ENCODE results near the gene ABLIM2.

Gene ABLIM2

DNA sequence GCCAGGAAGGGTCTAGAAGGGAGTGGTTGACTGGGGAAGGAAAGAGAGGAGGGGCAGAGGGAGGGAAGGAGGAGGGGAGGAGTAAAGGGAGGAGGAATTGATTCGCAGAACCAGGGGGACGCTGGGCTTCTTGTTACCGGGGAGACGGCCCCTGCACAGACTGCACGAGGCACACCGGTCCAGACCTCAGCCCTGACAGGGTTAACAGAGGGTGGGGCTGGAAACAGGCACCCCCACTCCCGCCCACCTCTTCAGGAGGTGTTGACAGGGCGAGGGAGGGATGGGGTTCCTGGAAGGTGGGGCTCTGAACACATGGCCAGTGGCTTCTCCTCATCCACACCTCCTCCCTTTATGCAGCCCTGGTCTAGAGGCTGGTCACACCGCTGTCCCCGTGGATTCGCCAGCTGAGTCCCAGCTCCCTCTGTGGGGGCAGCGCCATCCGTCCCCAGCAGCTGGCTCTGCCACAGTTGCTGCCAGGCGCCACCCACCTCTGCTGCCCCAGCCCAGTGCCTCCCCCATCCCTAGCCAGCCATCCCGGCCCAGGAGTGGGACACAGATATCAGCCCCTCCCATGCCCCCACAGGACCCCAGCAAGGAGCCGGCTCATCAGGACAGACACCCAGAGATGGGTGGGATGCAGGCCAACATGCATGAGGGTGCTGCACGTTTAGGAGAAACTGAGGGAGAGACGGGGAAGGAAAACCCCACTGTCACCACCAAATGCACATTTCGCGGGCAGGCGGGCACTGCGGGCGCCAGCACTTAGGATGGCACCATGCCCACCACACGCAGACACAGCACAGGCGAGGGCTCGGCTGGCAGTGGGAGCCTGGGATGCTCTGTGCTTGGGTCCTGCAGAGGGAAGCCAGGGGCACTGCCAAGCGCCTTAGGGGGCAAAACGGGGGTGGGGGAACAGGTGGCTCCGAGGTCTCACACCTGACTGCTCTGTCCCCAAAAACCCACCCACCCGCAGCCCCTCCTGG lies 87.6 kb downstream of the ABLIM2 start:
- DNase-seq (ENCODE audit: low read depth in 2 of 2), result no peak

DNA sequence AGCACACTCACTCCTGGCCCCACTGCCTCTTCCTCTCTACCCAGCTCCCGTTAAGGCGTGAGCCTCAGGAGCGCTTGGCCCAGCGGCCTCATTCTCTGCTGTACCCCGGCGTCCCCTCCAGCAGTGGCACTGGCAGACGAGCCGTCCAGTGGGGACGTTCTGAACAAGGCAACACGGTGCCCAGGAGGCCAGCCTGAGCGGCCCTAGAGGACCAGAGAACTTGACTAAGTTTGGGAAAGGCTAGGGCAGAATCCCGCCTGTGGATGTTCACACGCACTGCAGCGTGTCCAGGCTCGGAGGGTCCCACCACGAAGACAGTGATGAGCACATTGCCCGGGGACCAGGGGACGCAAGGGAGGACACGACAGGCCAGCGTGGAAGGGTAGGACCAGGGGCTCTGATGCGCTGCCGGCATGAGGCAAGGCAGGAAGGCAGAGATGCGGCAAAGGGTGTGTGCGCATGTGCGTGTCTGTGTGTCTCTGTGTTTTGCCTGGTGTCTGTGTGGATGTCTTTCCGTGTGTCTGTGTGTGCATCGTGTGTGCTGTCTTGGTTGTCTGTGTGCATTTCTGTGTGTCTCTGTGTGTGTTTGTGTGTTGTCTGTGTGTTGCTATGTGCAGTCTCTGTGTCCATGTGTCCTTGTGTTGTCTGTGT lies 89.4 kb downstream of the ABLIM2 start:
- DNase-seq (ENCODE audit: low read depth in 2 of 2), result no peak

DNA sequence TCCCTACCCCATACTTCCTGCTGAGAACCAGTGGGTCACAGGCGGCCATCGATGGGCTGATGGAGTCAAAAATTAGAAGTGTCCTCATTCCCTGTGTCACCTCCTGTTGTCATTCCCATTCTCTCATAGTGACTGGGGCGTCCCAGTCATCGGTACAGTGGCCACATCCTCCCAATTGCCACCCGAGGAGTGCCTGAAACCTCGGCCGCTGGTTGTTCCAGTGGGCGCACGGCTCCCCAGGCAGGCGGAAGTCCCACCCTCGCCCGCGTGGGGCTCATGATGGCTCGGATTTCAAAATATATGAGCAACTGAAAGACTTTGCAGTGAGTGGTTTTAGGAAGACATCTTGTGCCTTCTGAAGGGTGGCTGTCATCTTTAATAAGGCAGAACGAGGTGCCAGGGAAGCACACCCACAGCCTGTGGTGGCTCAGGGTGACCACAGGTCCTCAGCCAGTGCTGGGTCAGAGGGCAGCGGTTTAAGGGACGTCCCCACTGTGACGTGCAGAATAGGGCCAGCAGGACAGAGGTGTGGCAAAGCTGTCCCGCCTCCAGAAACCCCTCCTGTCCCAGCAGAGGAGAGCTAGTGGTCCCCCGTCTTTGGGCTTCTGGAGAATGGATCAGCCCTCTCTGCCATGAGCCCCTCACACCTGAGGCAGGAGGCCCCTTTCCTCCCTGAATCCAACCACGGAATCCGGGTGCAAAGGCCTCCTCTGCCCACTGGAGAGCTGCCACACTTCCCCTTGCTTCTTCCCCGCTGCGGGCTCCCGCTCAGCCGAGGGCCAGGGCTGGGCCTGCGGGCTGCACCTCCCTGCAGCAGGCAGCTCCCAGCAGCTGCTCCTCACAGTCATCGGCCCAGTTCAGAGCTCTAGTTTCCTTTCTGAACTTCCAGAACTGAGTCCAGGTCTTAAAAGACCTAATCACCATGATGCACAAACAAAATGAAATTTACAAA lies 90.4 kb downstream of the ABLIM2 start:
- no peak for DNase-seq (ENCODE audit: low read depth in 2 of 2)

DNA sequence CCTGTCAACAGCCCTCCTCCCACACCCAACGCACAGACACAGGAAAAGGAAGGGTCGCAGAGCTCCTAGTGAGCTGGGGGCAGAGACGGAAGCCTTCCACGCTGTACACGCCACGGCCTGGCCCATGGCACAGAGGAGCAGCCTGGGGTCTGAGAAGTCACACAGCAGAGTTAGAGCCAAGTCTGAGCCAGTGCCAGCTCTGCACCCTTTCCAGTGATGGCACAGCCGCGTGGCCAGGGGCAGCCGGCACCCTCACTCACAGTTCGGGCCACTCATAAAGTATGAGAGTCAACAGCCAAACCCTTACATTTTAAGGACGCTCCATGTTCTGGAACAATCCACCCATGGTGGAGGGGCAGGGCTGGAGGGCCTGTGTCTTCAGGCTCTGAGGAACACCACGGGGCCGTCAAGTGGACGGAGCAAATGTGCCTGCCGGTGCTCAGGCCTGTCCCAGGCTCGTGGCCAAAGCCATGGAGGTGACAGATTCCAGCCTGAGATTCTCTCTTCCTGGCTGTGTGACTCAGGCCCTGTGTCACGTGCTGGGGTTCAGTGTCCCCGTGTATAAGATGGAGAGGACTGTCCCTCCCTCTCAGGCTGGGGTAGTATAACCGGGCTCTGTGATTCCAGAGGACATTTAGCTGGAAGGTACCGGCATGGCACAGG lies 91.2 kb downstream of the ABLIM2 start:
- DNase-seq (ENCODE audit: low read depth in 2 of 2), result no peak

DNA sequence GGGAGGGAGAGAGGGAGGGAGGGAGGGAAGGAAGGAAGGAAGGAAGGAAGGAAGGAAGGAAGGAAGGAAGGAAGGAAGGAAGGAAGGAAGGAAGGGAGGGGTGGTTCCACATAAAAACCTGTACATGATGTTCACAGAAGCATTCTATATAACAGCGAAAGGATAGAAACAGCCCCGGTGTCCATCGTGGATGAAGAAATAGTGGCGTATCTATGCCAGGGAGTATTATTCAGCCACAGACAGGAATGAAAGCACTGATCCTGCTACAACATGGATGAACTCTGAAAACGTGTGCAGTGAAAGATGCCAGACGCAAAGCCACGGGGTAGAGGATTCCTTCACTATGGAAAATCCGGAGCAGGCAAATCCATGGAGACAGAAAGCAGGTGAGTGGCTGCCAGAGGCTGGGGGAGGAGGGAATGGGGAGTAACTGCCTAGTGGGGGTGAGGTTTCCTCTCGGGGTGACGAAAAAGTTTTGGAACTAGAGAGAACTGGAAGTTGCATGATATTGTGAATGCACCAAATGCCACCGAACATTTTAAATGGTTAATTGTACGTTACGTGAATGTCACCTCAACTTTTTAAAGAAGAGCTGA lies 92.2 kb downstream of the ABLIM2 start:
- no peak for DNase-seq (ENCODE audit: low read depth in 2 of 2)

DNA sequence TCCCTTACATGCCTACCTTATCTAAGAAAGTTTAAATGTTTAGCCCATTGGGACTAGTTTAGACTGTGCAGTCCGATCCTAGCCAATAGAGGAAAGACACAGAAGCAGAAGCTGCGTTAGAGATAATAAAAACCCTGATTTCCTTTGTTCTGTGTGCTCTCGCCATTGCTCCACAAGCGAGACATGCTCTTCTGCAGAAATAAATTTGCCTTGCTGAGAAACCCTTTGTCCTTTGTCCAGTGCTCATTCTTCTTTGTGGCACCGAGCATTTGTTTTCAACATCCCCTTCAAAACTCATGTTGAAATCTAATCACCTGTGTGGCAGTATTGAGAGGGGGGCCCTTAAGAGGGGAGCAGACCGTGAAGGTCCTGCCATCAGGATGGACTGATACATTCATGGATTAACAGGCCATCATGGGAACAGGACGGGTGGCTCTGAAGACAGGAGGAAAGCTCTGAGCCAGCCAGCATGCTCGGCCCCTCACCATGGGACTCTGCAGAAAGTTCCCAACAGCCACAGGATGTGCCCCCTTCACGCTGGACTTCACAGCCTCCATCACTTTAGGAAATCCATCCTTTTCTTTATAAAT lies 94.5 kb downstream of the ABLIM2 start:
- DNase-seq (ENCODE audit: low read depth in 2 of 2), result no peak

DNA sequence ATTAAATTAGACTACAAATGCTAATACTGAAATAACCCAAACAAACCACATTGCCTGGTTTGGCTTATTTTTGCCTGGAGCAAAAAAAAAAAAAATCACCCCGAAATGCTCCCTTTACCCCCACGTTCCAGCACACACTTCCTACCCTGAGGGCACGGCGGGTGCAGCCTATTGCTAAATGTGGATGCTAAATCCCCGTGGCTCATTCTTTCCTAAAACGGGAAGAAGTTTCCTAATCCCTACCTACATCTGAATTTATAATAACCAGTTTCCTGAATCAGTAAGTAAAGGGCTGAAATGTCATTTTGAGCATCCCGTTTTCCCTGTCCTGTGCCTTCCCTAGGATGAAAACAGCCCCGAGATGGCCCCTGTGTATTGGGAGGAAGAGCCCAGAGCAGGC lies 97.0 kb downstream of the ABLIM2 start:
- no peak for DNase-seq (ENCODE audit: low read depth in 2 of 2)

DNA sequence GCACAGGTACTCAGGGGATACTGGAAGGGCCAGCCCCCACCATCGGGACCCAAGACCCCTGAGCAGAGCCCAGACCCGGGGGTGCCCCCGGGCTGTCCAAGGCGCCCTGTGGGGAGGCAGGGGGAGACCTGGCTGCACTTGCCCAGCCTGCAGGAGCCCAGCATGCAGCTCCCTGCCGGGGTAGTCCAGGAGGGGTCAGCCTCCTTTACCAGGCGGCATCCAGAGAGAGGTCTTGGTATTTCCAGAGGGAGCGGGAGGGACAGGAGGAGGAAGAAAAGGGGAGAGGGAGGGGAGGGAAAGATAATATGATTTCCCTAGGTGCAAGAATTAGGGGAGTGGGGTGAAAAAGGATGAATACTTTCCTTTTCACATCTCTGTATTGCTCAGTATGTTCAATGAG lies 97.5 kb downstream of the ABLIM2 start:
- no peak for DNase-seq (ENCODE audit: low read depth in 2 of 2)

DNA sequence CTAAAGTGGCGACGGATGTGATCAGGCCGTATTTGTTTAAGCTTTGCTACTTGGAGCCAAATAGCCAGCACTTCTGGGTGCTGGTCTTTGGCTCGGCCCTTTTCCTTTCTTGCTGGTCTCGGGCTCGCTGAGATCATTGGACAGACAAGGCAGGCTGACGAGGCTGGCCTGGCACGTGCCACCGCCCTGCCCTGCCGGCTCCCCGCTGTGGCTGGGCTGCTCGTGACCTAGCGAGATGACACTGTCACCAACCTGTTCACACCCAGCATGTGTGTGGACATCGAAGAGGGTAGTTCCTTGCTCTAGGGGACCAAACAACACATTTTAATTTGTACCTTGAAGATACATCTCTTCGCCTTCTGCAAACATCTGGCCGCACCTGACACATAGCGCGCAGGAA lies 98.0 kb downstream of the ABLIM2 start:
- no peak for DNase-seq (ENCODE audit: low read depth in 2 of 2)

DNA sequence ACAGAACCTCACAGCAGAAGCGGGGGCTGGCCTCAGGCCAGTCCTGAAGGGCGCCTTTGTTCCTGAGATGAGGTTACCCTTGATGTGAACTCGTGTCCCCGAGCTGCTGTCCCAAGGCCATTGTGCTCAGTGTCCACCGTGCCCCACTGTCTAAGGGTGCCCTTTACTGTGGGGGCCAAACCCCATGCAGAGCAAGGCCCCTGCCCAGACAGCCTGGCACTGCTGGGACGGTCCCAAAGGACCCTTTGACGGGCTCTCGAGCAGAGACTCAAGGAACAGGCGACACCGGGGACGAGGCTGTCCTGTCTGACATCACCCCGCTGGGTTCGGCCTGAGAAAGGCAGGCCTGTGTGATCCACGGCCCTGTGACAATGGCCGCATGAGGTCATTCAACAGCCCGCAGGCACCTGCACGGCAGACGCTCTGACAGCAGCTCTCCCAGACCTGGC lies 100.6 kb downstream of the ABLIM2 start:
- no peak for DNase-seq (ENCODE audit: low read depth in 2 of 2)

DNA sequence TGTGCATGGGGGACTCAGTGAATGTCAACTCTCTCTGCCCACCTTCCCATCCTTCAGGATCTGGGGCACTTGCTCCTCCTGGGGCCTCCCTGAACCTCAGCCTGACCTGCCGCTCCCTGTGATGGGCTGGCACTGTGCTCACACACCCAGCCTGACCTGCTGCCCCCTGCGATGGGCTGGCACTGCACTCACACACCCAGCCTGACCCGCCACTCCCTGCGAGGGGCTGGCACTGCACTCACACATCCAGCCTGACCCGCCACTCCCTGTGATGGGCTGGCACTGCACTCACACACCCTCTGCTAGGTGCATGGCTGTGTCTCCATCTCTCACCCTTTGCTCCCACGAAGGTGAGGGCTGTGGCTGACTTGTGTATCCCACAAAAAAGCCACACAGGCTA lies 103.4 kb downstream of the ABLIM2 start:
- DNase-seq (ENCODE audit: low read depth in 2 of 2), result no peak

DNA sequence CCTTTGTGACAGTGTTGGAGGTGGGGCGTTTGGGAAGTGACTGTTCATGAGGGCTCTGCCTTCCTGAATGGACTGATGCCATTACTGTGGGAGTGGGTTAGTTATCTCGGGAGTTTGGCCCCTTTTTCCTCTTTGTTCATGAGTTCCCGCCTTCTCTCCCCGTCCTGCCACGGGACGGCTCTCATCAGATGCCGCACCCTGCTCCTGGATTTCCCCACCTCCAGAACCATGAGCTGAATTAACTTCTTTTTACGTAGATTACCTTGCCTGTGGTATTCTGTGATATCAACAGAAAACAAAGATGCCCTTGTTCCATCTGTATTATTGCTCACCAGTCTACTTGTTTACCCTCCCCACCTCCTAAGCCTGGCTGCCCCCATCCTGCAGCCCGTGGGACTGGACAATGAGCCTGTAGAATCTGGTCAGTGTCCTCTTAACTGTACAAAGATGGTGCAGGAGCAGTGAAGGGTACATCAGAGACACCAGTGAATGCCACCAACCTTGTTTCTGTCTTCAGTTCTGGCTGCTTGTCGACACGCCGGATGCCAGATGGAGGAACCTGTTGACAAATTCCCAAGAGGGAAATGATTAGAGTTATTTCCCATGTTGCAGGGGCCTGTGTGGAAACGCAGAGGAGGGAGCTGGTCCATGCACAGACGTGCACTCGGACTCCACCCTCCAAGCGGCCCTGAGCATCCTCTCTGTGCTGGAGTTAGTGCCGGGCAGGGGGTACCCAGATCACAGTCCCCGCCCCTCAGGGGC lies 104.7 kb downstream of the ABLIM2 start:
- DNase-seq (ENCODE audit: low read depth in 2 of 2), result no peak

DNA sequence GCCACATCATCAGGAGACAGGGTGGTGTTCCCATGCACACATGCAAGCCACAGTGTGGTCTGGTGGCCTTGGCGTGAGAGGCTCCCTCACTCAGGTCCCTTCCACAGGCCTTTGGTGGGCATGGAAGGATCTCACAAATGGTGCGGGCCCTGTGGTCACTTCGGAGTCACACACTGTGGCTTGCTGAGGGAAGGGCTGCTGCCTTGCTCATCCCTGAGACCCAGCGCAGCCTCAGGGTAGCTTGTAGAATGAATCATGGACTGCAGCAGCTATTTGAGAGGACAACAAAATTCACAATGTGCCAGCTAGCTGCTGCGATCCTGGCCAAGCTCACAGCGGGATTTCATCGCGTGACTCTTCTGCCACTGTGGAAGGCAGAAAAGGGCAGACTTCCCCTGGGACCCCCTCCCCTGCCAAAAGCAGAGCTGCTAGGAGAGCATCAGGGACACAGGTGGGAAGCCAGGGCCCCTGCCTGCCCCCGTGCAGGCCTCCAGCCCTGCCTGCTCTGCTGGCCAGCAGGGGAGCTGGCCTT lies 106.4 kb downstream of the ABLIM2 start:
- DNase-seq (ENCODE audit: low read depth in 2 of 2), result no peak

DNA sequence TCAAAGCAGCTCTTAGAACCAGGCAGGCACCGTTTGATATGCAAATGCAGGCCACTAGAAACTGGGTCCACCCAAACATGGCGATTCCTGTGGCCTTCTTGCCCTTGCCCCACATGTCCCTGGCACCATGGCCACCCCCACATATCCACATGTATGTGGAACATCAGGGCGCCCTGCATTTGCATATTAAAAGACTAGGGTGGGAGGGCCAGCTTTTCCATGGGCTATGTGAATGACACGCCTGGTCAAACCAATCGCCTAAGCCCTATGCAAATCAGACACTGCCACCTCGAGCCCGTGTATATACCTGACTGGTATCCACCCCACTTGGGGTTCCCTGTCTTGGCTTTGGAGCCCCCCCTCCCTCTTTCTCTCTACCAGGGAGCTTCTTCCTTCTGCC lies 107.0 kb downstream of the ABLIM2 start:
- no peak for DNase-seq (ENCODE audit: low read depth in 2 of 2)

DNA sequence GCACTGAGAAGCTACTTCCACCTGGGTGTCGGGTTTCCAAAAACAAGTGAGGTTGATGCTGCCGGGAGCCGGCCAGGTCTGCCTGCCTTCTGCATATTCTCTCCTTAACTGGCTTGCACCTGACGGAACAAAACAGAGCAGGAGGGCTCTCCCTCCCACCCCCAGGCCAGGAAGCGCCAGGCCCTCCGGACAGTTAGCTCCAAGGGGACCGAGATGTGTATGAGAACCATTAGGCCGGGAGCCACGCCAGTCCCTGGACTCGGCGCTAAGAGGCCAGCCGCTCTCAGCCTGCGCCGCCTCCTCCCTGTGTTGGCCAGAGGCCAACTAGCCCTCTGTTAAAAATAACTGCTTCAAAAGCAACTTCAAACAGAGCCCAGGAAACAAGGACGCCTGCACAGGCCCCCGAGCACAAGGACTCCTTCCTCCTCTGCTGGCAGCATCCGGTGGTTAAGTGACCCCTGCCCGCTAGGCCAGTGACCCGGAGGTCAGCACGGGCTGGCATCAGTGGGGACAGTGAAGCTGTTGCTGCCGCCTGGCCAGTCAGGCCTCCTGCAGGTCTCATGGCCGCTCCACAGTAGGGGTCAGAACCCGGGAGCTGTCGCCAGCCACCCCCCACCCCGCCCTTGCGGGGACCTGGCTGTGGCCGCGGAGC lies 107.9 kb downstream of the ABLIM2 start:
- no peak for DNase-seq (ENCODE audit: low read depth in 2 of 2)

DNA sequence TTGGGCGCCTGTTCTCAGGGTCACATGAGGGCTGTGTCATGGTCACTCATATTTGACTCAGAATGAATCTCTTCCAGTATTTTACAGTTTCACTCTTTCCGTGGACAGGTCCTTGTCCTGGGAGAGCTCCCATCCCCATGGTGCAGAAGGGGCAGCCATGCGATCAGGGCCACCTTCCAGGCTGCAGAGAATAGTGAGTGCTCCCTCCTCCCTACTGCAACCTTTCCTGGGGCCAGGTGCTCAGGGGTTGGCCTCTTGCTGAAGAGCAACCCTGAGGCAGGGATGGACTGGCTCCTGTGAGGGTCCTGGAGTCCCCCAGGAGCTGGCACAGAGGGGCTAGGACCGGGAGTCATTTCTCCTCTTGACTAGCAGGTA lies 108.4 kb downstream of the ABLIM2 start:
- DNase-seq (ENCODE audit: low read depth in 2 of 2), result no peak

DNA sequence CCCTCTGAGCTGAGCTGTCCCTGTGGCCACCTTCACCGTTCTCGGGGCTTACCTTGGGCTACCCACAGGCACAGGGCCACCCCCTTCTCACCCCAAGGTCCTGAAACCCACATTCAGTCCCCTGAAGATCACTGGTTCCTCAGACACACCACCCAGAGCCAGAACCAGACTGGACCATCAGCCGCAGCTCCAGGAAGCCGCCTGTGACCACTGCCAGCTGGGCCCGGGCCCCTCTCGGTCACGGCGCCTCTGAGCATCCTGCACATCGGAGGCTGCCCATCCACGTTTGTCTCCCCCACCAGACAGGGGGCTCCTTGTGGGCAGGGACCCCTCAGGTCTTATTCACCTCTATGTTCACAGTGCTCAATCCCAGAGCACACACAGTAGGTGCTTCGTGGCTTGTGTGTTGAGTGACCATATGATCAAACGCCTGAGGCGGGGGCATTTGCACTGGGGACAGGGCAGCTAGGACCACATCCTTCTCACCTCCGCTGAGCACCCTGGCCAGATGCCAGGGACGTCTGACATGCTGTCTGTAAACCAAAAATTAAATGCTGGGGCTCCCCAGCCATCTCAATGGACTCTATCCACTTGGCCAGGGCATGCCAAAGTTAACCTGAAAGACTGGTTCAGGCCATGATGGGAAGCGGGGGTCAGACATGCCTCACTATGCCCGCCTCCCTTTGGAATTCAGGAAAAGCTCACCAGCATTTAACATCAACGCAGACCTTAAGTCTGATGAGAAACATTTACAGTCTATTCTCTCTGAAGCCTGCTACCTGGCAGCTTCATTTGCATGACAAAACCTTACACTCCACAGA lies 109.5 kb downstream of the ABLIM2 start:
- DNase-seq (ENCODE audit: low read depth in 2 of 2), result no peak
